ENCODE measurements around the gene PGD. TPM values are rescaled to one million over a fixed set of nuclear protein-coding genes. Genes with fewer than 3 reads are reported as not detected.

Gene PGD
- total RNA-seq, 1 donor: 142 TPM

GRCh38 chr1:10457875-10458274 lies 59.0 kb downstream of the PGD start:
- no peak overlapping the region for H3K4me3 ChIP-seq (ENCODE audit: insufficient read depth, low read length)
- no peak overlapping the region for H2AFZ ChIP-seq (ENCODE audit: low read length)
- H3K4me2 ChIP-seq (ENCODE audit: insufficient read depth, low read length): no peak overlapping the region
- TF ChIP-seq CTCF (IDR thresholded peaks at IDR 0.05; ENCODE audit: extremely low read depth, low read depth, low read length): no peak
- H3K27ac ChIP-seq (ENCODE audit: low read depth, low read length): no peak overlapping the region
- no peaks in the 10 kb centered on the region for H3K79me2 ChIP-seq (ENCODE audit: insufficient read depth, low read length)
- no peaks in the 10 kb centered on the region for H3K9me3 ChIP-seq (ENCODE audit: low read depth, low read length)
- no peaks in the 10 kb centered on the region for H3K27me3 ChIP-seq (ENCODE audit: insufficient read depth, low read length)
- DNase-seq (ENCODE audit: insufficient read length, low spot score, missing footprints): no peak
- peaks cover 6% of the 10 kb centered on the region for H3K4me1 ChIP-seq (ENCODE audit: insufficient read depth, low read length)
- H3K36me3 ChIP-seq (ENCODE audit: insufficient read depth, low read length): peaks cover 15% of the 10 kb centered on the region
- no peaks in the 10 kb centered on the region for H4K20me1 ChIP-seq (ENCODE audit: insufficient read depth, low read length)

GRCh38 chr1:10459184-10459583 lies 60.3 kb downstream of the PGD start:
- peak; percentile 78 for DNase-seq (ENCODE audit: insufficient read length, low spot score, missing footprints)
- Histone ChIP-seq H3K4me3 (ENCODE audit: insufficient read depth, low read length) (no peak overlapping the region), H2AFZ (ENCODE audit: low read length) (no peak overlapping the region), H3K4me1 (ENCODE audit: insufficient read depth, low read length) (peaks cover 6% of the 10 kb centered on the region), H4K20me1 (ENCODE audit: insufficient read depth, low read length) (no peaks in the 10 kb centered on the region), H3K4me2 (ENCODE audit: insufficient read depth, low read length) (no peak overlapping the region), H3K27ac (ENCODE audit: low read depth, low read length) (no peak overlapping the region), H3K36me3 (ENCODE audit: insufficient read depth, low read length) (peaks cover 21% of the 10 kb centered on the region), H3K27me3 (ENCODE audit: insufficient read depth, low read length) (no peaks in the 10 kb centered on the region), H3K9me3 (ENCODE audit: low read depth, low read length) (no peaks in the 10 kb centered on the region), H3K79me2 (ENCODE audit: insufficient read depth, low read length) (no peaks in the 10 kb centered on the region)
- TF ChIP-seq CTCF (IDR thresholded peaks at IDR 0.05; ENCODE audit: extremely low read depth, low read depth, low read length): no peak

GRCh38 chr1:10467078-10467477 lies 68.2 kb downstream of the PGD start:
- Histone ChIP-seq H3K27ac (ENCODE audit: low read depth, low read length) (no peak overlapping the region), H3K4me3 (ENCODE audit: insufficient read depth, low read length) (no peak overlapping the region), H3K36me3 (ENCODE audit: insufficient read depth, low read length) (peaks cover 49% of the 10 kb centered on the region), H3K79me2 (ENCODE audit: insufficient read depth, low read length) (peaks cover 10% of the 10 kb centered on the region), H3K4me1 (ENCODE audit: insufficient read depth, low read length) (no peaks in the 10 kb centered on the region), H3K4me2 (ENCODE audit: insufficient read depth, low read length) (no peak overlapping the region), H3K27me3 (ENCODE audit: insufficient read depth, low read length) (no peaks in the 10 kb centered on the region), H3K9me3 (ENCODE audit: low read depth, low read length) (no peaks in the 10 kb centered on the region), H4K20me1 (ENCODE audit: insufficient read depth, low read length) (no peaks in the 10 kb centered on the region), H2AFZ (ENCODE audit: low read length) (no peak overlapping the region)
- no peak for DNase-seq (ENCODE audit: insufficient read length, low spot score, missing footprints)
- no peak for TF ChIP-seq CTCF (IDR thresholded peaks at IDR 0.05; ENCODE audit: extremely low read depth, low read depth, low read length)

GRCh38 chr1:10470043-10470442 lies 71.2 kb downstream of the PGD start:
- Histone ChIP-seq H3K27me3 (ENCODE audit: insufficient read depth, low read length) (no peaks in the 10 kb centered on the region), H3K27ac (ENCODE audit: low read depth, low read length) (no peak overlapping the region), H3K79me2 (ENCODE audit: insufficient read depth, low read length) (peaks cover 16% of the 10 kb centered on the region), H4K20me1 (ENCODE audit: insufficient read depth, low read length) (no peaks in the 10 kb centered on the region), H3K4me1 (ENCODE audit: insufficient read depth, low read length) (no peaks in the 10 kb centered on the region), H3K9me3 (ENCODE audit: low read depth, low read length) (no peaks in the 10 kb centered on the region), H2AFZ (ENCODE audit: low read length) (no peak overlapping the region), H3K4me3 (ENCODE audit: insufficient read depth, low read length) (no peak overlapping the region), H3K36me3 (ENCODE audit: insufficient read depth, low read length) (peaks cover 29% of the 10 kb centered on the region), H3K4me2 (ENCODE audit: insufficient read depth, low read length) (no peak overlapping the region)
- DNase-seq (ENCODE audit: insufficient read length, low spot score, missing footprints): no peak
- no peak for TF ChIP-seq CTCF (IDR thresholded peaks at IDR 0.05; ENCODE audit: extremely low read depth, low read depth, low read length)

Other genes starting within 250 kb of the PGD start
- gene KIF1B, start 188.5 kb upstream of the PGD start, total RNA-seq: 35.8 and 38.0 TPM in 2 replicates
- gene CENPS, start 31.4 kb downstream of the PGD start, total RNA-seq: 13.6 and 17.4 TPM in 2 replicates
- 0.29 and 0.36 TPM in 2 replicates for gene CORT, start 51.0 kb downstream of the PGD start, total RNA-seq
- gene DFFA, start 73.5 kb downstream of the PGD start, total RNA-seq: 27.9 and 32.7 TPM in 2 replicates
- gene PEX14, start 75.9 kb downstream of the PGD start, total RNA-seq: 15.2 and 15.3 TPM in 2 replicates

All from osteoblast (primary cell).